Pancreas (tissue), 10 donors: Measurements from ENCODE around the gene KRT20. TPM values are rescaled to one million over a fixed set of nuclear protein-coding genes. Genes with fewer than 3 reads are reported as not detected.

ENCODE experiments used
- ATAC-seq, 4 donors: fragments of 200-7000 bp; cut with Tn5 transposase; one replicate each; pipeline versions ENCODE4 v1.8.0 to v1.9.1; 2020; ENCODE audit warnings: mild to moderate bottlenecking in 4 of 4, moderate library complexity in 4 of 4
- DNase-seq, 6 donors: peaks; one replicate each; pipeline ENCODE4 v3.0.0-alpha.2; 2020
- FAIRE-seq: peaks from 2 replicates; lab custom pipeline; 2012; peaks lifted over from hg19 to GRCh38; lab: Jason Lieb, UNC
- H3K27ac ChIP-seq, 4 donors: fragments of 200-600 bp; sonication (generic); 1 replicate in 3 of 4; 2 replicates in 1 of 4; pipeline versions ENCODE4 v1.5.0 to v1.8.0; 2020
- H3K27me3 ChIP-seq, 4 donors: fragments of 200-600 bp; one replicate each; pipeline ENCODE4 v1.8.0; 2021
- H3K36me3 ChIP-seq, 3 donors: fragments of 200-600 bp; sonication (generic) in 1 of 3; one replicate each; pipeline versions ENCODE4 v1.5.0 to v1.8.0; 2020 to 2021
- H3K4me1 ChIP-seq, 3 donors: fragments of 200-600 bp; one replicate each; pipeline ENCODE4 v1.8.0; 2021
- H3K4me3 ChIP-seq, 4 donors: fragments of 200-600 bp; sonication (generic) in 2 of 4; one replicate each; pipeline versions ENCODE4 v1.5.0 to v1.8.0; 2020 to 2021
- H3K9me3 ChIP-seq, 4 donors: fragments of 200-600 bp; one replicate each; pipeline ENCODE4 v1.8.0; 2021
- WGBS, 2 donors: extraction: QIAGEN DNeasy Blood & Tissue Kit; methylation state at CpG; one replicate each; pipeline ENCODE4 v1.1.7; 2013; 5-methylcytosine and 5-hydroxymethylcytosine counted together
- intact Hi-C, 3 donors: fragments of 100-400 bp; cut with DNase I; formaldehyde crosslinking; loops; one replicate each; pipeline versions ENCODE4 v1.11.1 to v1.14.2; 2022
- polyA plus RNA-seq, 2 donors: library from polyadenylated mRNA; stranded (reverse); fragments of 200-250 nt; gene quantifications; one replicate each; pipeline ENCODE4 v1.2.3, GENCODE V29; 2013
- total RNA-seq, 6 donors: library from RNA; stranded (reverse); fragmentation: NEBNext Ultra II Directional in 4 of 6; extraction: Animal tissue kit (Norgen Biotek cat#: 25700) in 4 of 6; gene quantifications; one replicate each; pipeline versions ENCODE4 v1.2.1 to v1.2.4, GENCODE V29; 2021 to 2023
- TF ChIP-seq, protein P1 (sequence below), 4 donors: fragments of 200-600 bp; sonication (generic) in 3 of 4; IDR thresholded peaks; one replicate each; pipeline versions ENCODE4 v1.5.0 to v1.8.0; 2021; ENCODE audit warnings: antibody characterized with exemption in 4 of 4
- donor health status: healthy with polysubstance abuse.
- donor health status: DM: no; HTN: no; CAD: no; lungs with moderate emphysema.
- donor health status: DM: no; HTN: no; CAD: no.
- donor health status: control.
- donor health status: control.
- donor health status: Bipolar disorder and iron deficiency.
- donor health status: DM: yes; HTN: yes; CAD: no.
- donor health status: DM: no; HTN: no; CAD: no.
- donor health status: DM: no; HTN: no; CAD: no.
- donor health status: DM: yes; HTN: yes; CAD: no.

The KRT20 gene
- total and polyA plus RNA-seq, 8 donors = 0.46 to 0.63 TPM; not detected in 6

DNA sequence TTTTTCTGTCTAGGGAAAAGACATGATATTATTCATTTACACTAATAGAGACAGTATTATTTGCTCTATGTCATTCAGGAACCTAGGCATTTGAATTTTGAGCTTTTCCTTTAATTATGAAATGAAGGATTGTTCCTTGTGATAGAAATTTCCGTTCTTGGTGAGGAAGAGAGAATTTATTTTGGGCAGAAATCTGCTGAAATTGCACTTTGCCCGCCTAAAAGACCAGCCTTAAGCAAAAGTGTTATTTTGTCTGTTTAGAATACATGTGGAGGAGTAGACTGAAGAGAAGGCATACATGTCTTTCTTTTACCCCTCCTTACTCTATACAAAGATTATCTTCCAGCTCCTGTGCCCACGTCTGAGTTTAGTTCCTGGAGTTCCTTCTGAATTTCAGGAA, 45.8 kb downstream of the KRT20 start:
- no peak overlapping the region for H3K4me3 ChIP-seq
- FAIRE-seq (no peak), ATAC-seq (no peak), DNase-seq (no peak)
- H3K27me3 ChIP-seq = no peaks in the 10 kb centered on the region
- H3K36me3 ChIP-seq = peaks cover 0 to 7% (median 0%) of the 10 kb centered on the region in 3 donors
- intact Hi-C loops = no loop called here
- TF ChIP-seq, protein P1, sequence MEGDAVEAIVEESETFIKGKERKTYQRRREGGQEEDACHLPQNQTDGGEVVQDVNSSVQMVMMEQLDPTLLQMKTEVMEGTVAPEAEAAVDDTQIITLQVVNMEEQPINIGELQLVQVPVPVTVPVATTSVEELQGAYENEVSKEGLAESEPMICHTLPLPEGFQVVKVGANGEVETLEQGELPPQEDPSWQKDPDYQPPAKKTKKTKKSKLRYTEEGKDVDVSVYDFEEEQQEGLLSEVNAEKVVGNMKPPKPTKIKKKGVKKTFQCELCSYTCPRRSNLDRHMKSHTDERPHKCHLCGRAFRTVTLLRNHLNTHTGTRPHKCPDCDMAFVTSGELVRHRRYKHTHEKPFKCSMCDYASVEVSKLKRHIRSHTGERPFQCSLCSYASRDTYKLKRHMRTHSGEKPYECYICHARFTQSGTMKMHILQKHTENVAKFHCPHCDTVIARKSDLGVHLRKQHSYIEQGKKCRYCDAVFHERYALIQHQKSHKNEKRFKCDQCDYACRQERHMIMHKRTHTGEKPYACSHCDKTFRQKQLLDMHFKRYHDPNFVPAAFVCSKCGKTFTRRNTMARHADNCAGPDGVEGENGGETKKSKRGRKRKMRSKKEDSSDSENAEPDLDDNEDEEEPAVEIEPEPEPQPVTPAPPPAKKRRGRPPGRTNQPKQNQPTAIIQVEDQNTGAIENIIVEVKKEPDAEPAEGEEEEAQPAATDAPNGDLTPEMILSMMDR (IDR thresholded peaks at IDR 0.05) = no peak
- no peaks in the 10 kb centered on the region for H3K4me1 ChIP-seq
- H3K27ac ChIP-seq = no peak overlapping the region
- no peaks in the 10 kb centered on the region for H3K9me3 ChIP-seq
- 68 to 77% methylated on average over 3 of the region's 3 CpGs for WGBS, 2 donors

DNA sequence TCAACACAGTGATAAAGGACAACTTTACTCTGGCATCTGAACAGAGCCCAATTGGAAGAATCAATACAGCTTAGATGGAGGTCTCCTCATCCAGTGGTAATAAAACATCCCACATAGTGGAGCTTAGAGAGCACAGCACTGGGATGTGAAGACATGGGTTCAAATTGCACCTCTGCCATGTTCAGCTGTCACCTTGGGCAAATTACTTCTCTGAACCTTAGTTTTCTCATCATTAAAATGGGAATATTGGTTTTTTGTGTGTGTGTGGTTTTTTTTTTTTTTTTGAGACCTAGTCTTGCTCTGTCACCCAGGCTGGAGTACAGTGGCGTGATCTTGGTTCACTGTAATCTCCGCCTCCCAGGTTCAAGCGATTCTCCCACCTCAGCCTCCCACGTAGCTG, 49.0 kb downstream of the KRT20 start:
- WGBS, 2 donors = 96 to 99% methylated on average over 4 of the region's 4 CpGs
- Histone ChIP-seq H3K4me1 (no peaks in the 10 kb centered on the region), H3K4me3 (no peak overlapping the region), H3K9me3 (no peaks in the 10 kb centered on the region), H3K27me3 (no peaks in the 10 kb centered on the region), H3K36me3 (peaks cover 0 to 7% (median 0%) of the 10 kb centered on the region in 3 donors), H3K27ac (no peak overlapping the region)
- DNase-seq (no peak), ATAC-seq (no peak), FAIRE-seq (no peak)
- intact Hi-C loops = no loop called here
- TF ChIP-seq, protein P1 (IDR thresholded peaks at IDR 0.05) = no peak

DNA sequence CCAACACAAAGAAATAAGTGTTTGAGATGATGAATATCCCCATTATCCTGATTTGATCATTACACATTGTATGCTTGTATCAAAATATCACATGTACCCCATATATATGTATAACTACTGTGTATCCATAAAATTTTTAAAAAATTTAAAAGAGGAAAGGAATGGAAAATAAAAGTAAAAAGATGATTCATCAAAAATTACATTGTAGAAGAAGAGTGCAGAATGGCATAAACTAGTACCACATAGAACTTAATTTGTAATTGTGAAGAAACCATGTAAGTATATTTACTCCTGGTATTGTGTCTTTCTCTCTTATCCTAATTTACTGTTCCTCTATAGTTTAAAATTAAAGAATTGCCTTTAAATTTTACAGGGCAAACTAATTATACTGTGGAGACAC, 51.2 kb downstream of the KRT20 start:
- Histone ChIP-seq H3K36me3 (peaks cover 0 to 7% (median 0%) of the 10 kb centered on the region in 3 donors), H3K4me1 (no peaks in the 10 kb centered on the region), H3K27me3 (no peaks in the 10 kb centered on the region), H3K27ac (no peak overlapping the region), H3K4me3 (no peak overlapping the region), H3K9me3 (no peaks in the 10 kb centered on the region)
- FAIRE-seq (no peak), ATAC-seq (no peak), DNase-seq (no peak)
- intact Hi-C loops = no loop called here
- TF ChIP-seq, protein P1 (IDR thresholded peaks at IDR 0.05) = no peak

DNA sequence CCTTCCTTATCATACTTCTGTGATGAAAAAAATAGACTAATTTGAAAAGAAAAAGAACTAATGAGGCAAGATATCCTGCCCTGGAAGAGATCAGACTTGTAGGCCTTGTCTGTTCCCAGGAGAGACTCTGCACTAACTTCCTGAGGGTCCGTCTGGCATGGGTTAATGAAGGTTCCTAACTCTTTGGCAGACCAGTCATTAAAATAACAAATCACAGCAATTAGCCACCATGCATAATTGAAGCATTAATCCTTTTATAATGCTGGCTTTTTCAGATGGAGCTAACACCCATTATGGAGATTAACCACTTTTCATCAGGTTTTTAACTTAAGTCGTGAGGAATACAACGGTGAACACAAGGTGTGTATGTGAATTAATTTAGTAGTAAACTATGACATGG, 52.2 kb downstream of the KRT20 start:
- Histone ChIP-seq H3K27ac (no peak overlapping the region), H3K27me3 (no peaks in the 10 kb centered on the region), H3K36me3 (peaks cover 0 to 7% (median 0%) of the 10 kb centered on the region in 3 donors), H3K4me3 (no peak overlapping the region), H3K4me1 (no peaks in the 10 kb centered on the region), H3K9me3 (no peaks in the 10 kb centered on the region)
- ATAC-seq (no peak), FAIRE-seq (no peak), DNase-seq (no peak)
- WGBS, 2 donors = 85 to 89% methylated on average over 3 of the region's 3 CpGs
- intact Hi-C loops = no loop called here
- TF ChIP-seq, protein P1 (IDR thresholded peaks at IDR 0.05) = no peak

DNA sequence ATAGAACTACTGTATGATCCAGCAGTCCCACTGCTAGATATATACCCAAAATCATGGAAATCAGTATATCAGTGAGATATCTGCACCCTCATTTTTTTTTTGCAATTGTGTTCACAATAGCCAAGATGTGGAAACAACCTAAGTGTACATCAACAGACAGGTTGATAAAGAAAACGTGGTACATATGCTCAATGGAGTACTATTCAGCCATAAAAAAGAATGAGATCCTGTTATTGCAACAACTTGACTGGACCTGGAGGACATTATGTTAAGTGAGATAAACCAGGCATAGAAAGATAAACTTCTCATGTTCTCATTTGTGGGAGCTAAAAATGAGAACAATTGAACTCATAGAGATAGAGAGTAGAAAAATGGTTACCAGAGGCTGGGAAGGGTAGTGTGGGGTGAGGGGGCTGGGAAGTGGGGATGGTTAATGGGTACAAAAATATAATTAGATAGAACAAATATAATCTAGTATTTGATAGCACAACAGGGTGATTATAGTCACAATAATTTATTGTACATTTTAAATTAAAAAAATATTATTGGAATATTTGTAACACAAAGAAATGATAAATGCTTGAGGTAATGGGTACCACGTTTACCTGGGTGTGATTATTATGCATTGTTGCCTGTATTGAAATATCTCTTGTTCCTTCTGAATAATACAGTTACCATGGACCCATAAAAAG, 54.8 kb downstream of the KRT20 start:
- no peaks in the 10 kb centered on the region for H3K27me3 ChIP-seq
- FAIRE-seq (no peak), ATAC-seq (no peak), DNase-seq (no peak)
- WGBS, 2 donors = 77 to 89% methylated on average over 2 of the region's 2 CpGs
- TF ChIP-seq, protein P1 (IDR thresholded peaks at IDR 0.05) = no peak
- H3K27ac ChIP-seq = no peak overlapping the region
- no peaks in the 10 kb centered on the region for H3K4me1 ChIP-seq
- no peak overlapping the region for H3K4me3 ChIP-seq
- no peaks in the 10 kb centered on the region for H3K9me3 ChIP-seq
- intact Hi-C loops = no loop called here
- no peaks in the 10 kb centered on the region for H3K36me3 ChIP-seq
